ENCODE results near the gene GTPBP1. TPM values are rescaled to one million over a fixed set of nuclear protein-coding genes. Genes with fewer than 3 reads are reported as not detected.

GTPBP1 gene
- total RNA-seq, 1 donor from 2014 or later, result 45.6 TPM

- DNase-seq (ENCODE audit: extremely low read depth, low read depth, low spot score), result no peak
Measured at GRCh38 chr22:38782402-38783094, 76.8 kb downstream of the GTPBP1 start.

Other genes starting within 250 kb of the GTPBP1 start
- 36.2 and 61.1 TPM in 2 replicates for gene KDELR3, start 237.8 kb upstream of the GTPBP1 start, total RNA-seq
- gene DDX17, start 199.6 kb upstream of the GTPBP1 start, total RNA-seq, result 214 and 364 TPM in 2 replicates
- 1.3 TPM in 1 of 2 replicates, not detected in the other for gene DMC1, start 135.8 kb upstream of the GTPBP1 start, total RNA-seq
- gene FAM227A, start 49.6 kb upstream of the GTPBP1 start, total RNA-seq, result 1.9 and 3.3 TPM in 2 replicates
- gene CBY1, start 49.3 kb upstream of the GTPBP1 start, total RNA-seq, result 23.7 and 28.0 TPM in 2 replicates
- 38.9 and 57.0 TPM in 2 replicates for gene TOMM22, start 24.0 kb upstream of the GTPBP1 start, total RNA-seq
- 64.8 and 78.3 TPM in 2 replicates for gene JOSD1, start 5.0 kb upstream of the GTPBP1 start, total RNA-seq
- 79.8 and 153 TPM in 2 replicates for gene SUN2, start 50.1 kb downstream of the GTPBP1 start, total RNA-seq
- 14.6 and 20.2 TPM in 2 replicates for gene DNAL4, start 88.2 kb downstream of the GTPBP1 start, total RNA-seq
- 1.1 and 3.7 TPM in 2 replicates for gene NPTXR, start 138.1 kb downstream of the GTPBP1 start, total RNA-seq
- 49.6 and 50.9 TPM in 2 replicates for gene CBX6, start 166.3 kb downstream of the GTPBP1 start, total RNA-seq